Left renal pelvis (tissue), 4 donors: ENCODE results near the gene CAPN11. TPM values are rescaled to one million over a fixed set of nuclear protein-coding genes. Genes with fewer than 3 reads are reported as not detected.
A peak's percentile ranks its signal among the peaks of the same experiment; 100 is the strongest.

Experiments
- DNase-seq, 4 donors: peaks; one replicate each; pipeline ENCODE4 v3.0.0-alpha.2; 2013; ENCODE audit warnings: low read depth in 4 of 4, low spot score in 3 of 4
- polyA plus RNA-seq, 4 donors: library from polyadenylated mRNA; unstranded; fragments of 120-200 nt; gene quantifications; one replicate each; pipeline ENCODE4 v1.2.1, GENCODE V29; 2013; ENCODE audit not compliant: insufficient read length in 4 of 4

The CAPN11 gene
- polyA plus RNA-seq, 4 donors = 0.07 to 0.37 (median 0.08) TPM; not detected in 1

GRCh38 chr6:44152109-44152461, 6.5 kb upstream of the CAPN11 start:
- no peak for DNase-seq

- no peak for DNase-seq
Observed at GRCh38 chr6:44152533-44152932, 6.1 kb upstream of the CAPN11 start.

GRCh38 chr6:44154067-44154466, 4.6 kb upstream of the CAPN11 start:
- DNase-seq = no peak

GRCh38 chr6:44156494-44157151, 2.0 kb upstream of the CAPN11 start:
- no peak for DNase-seq

GRCh38 chr6:44157152-44157521, 1.5 kb upstream of the CAPN11 start:
- no peak for DNase-seq

GRCh38 chr6:44161997-44162338, 3.3 kb downstream of the CAPN11 start:
- no peak for DNase-seq

GRCh38 chr6:44162876-44163625, 4.4 kb downstream of the CAPN11 start:
- DNase-seq = no peak

GRCh38 chr6:44166116-44166515, 7.5 kb downstream of the CAPN11 start:
- no peak for DNase-seq

GRCh38 chr6:44166591-44167184, 8.1 kb downstream of the CAPN11 start:
- no peak for DNase-seq

- DNase-seq = no peak
Observed at GRCh38 chr6:44167567-44167966, 8.9 kb downstream of the CAPN11 start.

GRCh38 chr6:44169154-44169553, 10.5 kb downstream of the CAPN11 start:
- DNase-seq = no peak

- DNase-seq = no peak
Observed at GRCh38 chr6:44169886-44170570, 11.4 kb downstream of the CAPN11 start.

- no peak for DNase-seq
Observed at GRCh38 chr6:44171899-44172546, 13.4 kb downstream of the CAPN11 start.

GRCh38 chr6:44172731-44173500, 14.3 kb downstream of the CAPN11 start:
- DNase-seq = peak; percentile 33 to 57 (median 48)

GRCh38 chr6:44176130-44176761, 17.6 kb downstream of the CAPN11 start:
- DNase-seq = no peak

GRCh38 chr6:44176762-44177509, 18.3 kb downstream of the CAPN11 start:
- DNase-seq = no peak

GRCh38 chr6:44177691-44178423, 19.2 kb downstream of the CAPN11 start:
- DNase-seq = no peak

- DNase-seq = no peak
Observed at GRCh38 chr6:44178424-44179071, 19.9 kb downstream of the CAPN11 start.
